Smooth muscle cell (in vitro differentiated cells): Measurements from ENCODE around the gene PLCL2. TPM values are rescaled to one million over a fixed set of nuclear protein-coding genes. Genes with fewer than 3 reads are reported as not detected.

Experiments used
- DNase-seq: peaks from one replicate; lab custom pipeline; 2025; ENCODE audit not compliant: unreplicated experiment; lab: John Stamatoyannopoulos, UW
- H2AFZ ChIP-seq: fragments of 200-600 bp; sonication (generic); 2 replicates; pipeline ENCODE4 v1.6.0; 2016; ENCODE audit warnings: antibody characterized with exemption, low read depth, mild to moderate bottlenecking
- H3F3A ChIP-seq: fragments of 200-600 bp; sonication (generic); 2 replicates; pipeline ENCODE4 v1.6.0; 2017; ENCODE audit warnings: antibody characterized with exemption, low read depth
- H3K27ac ChIP-seq: fragments of 200-600 bp; sonication (generic); 2 replicates; pipeline ENCODE4 v1.5.1; 2016; ENCODE audit warnings: low read depth, mild to moderate bottlenecking
- H3K27me3 ChIP-seq: fragments of 200-600 bp; sonication (generic); 2 replicates; pipeline ENCODE4 v1.6.1; 2016; ENCODE audit warnings: low read depth, mild to moderate bottlenecking
- H3K36me3 ChIP-seq: fragments of 200-600 bp; sonication (generic); 2 replicates; pipeline ENCODE4 v1.5.1; 2016; ENCODE audit warnings: low read depth
- H3K4me1 ChIP-seq: fragments of 200-600 bp; sonication (generic); 2 replicates; pipeline ENCODE4 v1.5.1; 2016; ENCODE audit warnings: low read depth
- H3K4me2 ChIP-seq: fragments of 200-600 bp; sonication (generic); 2 replicates; pipeline ENCODE4 v1.6.0; 2016; ENCODE audit warnings: mild to moderate bottlenecking
- H3K4me3 ChIP-seq: fragments of 200-600 bp; sonication (generic); 2 replicates; pipeline ENCODE4 v1.5.1; 2016; ENCODE audit warnings: mild to moderate bottlenecking
- H3K79me2 ChIP-seq: fragments of 200-600 bp; sonication (generic); 2 replicates; pipeline ENCODE4 v1.6.0; 2016; ENCODE audit warnings: low read depth, mild to moderate bottlenecking
- H3K9ac ChIP-seq: fragments of 200-600 bp; sonication (generic); 2 replicates; pipeline ENCODE4 v1.6.0; 2016; ENCODE audit warnings: low read depth
- H3K9me3 ChIP-seq: fragments of 200-600 bp; sonication (generic); replicated peaks from 2 replicates; pipeline ENCODE4 v1.5.1; 2016; ENCODE audit warnings: low read depth
- H4K20me1 ChIP-seq: fragments of 200-600 bp; sonication (generic); 2 replicates; pipeline ENCODE4 v1.6.0; 2016; ENCODE audit warnings: low read depth
- WGBS: methylation state at CpG from one replicate; pipeline ENCODE4 v1.1.7; 2016; ENCODE audit warnings: low lambda C conversion rate; 5-methylcytosine and 5-hydroxymethylcytosine counted together
- polyA plus RNA-seq: library from polyadenylated mRNA; unstranded; fragments of >200 nt; fragmentation: Nextera tagmentation; extraction: Ambion mirVana; gene quantifications from 2 replicates; pipeline ENCODE4 v1.2.1, GENCODE V29; 2016
- total RNA-seq: library from RNA; depleted of rRNA; stranded (reverse); fragments of >200 nt; gene quantifications from 2 replicates; pipeline ENCODE4 v1.2.3, GENCODE V29; 2014
- TF ChIP-seq, protein P1 (sequence below): fragments of 200-600 bp; sonication (generic); IDR thresholded peaks from 2 replicates; pipeline ENCODE4 v1.5.1; 2017; ENCODE audit warnings: borderline replicate concordance, mild to moderate bottlenecking, antibody characterized with exemption; ENCODE audit not compliant: insufficient read depth, poor library complexity, severe bottlenecking

Gene PLCL2
- total and polyA plus RNA-seq, 2 experiments from 2014 or later: 2.1 to 5.0 TPM

DNA sequence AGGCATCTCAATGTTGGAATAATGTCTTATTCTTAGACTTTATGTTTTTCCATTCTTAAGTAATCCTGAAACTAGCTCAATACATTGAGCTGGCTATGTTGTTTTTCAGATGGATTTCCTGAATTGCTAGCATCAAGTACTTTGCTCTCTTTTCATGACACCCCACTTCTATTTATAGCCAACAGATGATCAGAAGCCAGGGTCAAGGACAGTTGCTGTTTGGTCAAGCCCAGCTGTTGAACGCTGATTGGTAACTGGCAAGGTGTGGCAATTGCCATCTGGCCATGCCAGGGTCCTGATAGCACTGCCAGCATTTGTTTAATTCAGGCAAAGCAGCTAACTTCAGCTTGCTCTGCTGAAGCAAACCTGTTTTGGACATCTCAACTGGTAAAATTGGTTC is 46.2 kb upstream of the PLCL2 start:
- whole genome bisulfite sequencing: 94% methylated on average over 1 of the region's 1 CpG
- DNase-seq: no peak
- Histone ChIP-seq H3K4me1 (peaks cover 8% of the 10 kb centered on the region), H3K4me2 (no peak overlapping the region), H3K9ac (no peak overlapping the region), H2AFZ (no peak overlapping the region), H3K36me3 (no peaks in the 10 kb centered on the region), H3K27me3 (no peaks in the 10 kb centered on the region), H3K27ac (no peak overlapping the region), H4K20me1 (no peaks in the 10 kb centered on the region), H3K79me2 (no peaks in the 10 kb centered on the region), H3K9me3 (no peaks in the 10 kb centered on the region), H3K4me3 (no peak overlapping the region), H3F3A (no peaks in the 10 kb centered on the region)
- TF ChIP-seq, protein P1, sequence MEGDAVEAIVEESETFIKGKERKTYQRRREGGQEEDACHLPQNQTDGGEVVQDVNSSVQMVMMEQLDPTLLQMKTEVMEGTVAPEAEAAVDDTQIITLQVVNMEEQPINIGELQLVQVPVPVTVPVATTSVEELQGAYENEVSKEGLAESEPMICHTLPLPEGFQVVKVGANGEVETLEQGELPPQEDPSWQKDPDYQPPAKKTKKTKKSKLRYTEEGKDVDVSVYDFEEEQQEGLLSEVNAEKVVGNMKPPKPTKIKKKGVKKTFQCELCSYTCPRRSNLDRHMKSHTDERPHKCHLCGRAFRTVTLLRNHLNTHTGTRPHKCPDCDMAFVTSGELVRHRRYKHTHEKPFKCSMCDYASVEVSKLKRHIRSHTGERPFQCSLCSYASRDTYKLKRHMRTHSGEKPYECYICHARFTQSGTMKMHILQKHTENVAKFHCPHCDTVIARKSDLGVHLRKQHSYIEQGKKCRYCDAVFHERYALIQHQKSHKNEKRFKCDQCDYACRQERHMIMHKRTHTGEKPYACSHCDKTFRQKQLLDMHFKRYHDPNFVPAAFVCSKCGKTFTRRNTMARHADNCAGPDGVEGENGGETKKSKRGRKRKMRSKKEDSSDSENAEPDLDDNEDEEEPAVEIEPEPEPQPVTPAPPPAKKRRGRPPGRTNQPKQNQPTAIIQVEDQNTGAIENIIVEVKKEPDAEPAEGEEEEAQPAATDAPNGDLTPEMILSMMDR: no peak

DNA sequence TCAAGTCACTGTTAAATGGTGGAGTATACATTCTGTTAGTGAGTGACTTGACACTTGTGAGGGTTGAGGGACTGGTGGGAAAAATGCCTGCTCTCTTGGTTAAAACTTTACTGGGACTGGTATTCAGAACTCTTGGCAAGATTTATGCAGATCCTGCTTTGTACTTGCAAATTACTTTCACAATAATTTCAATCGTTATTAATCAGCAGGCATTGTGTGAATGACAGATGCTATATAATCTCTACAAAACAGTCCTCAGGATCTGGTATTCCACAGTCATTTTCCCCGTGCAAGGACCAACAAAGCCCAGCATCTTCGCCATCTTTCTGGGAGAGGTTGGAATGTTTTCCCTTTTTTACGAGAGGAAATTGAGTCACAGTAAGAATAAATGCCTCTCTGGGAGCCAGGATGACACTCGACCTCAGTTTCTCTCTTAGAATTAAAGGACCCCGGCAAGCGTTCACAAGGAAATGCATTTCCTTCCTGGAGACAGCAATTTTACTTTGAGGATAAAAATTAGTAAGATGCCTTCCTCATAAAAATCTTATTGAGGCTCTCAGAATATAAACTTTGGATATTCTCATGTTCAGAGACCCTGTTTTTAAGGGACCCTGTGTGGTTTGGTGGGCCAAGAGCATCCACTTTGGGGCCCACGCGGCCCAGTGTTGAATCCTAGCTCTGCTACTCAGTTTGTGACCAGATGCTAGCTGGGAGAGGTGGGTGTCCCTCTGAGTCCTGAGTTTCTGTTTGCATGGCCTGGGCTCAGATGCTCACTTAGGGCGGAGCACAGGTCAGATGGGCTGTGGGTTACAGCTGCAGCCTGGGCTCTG is 45.3 kb upstream of the PLCL2 start:
- no peaks in the 10 kb centered on the region for H3F3A ChIP-seq
- no peaks in the 10 kb centered on the region for H4K20me1 ChIP-seq

DNA sequence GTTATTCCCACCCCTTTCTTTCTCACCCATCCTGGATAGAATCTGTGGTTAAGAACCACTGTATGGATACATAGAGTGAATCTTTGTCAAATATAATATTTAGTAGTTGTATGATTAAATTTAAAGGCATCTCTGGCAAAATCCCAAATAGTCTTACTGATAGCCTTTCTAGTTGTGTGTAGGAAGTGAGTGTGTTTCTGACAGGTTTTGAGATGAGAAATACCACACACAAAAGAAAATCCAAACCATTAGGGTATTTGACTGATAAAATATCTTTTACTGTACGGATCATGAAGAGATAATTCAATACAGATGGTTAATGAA is 44.7 kb upstream of the PLCL2 start:
- TF ChIP-seq, protein P1: no peak
- no peak for DNase-seq
- no peaks in the 10 kb centered on the region for H4K20me1 ChIP-seq
- H3K27me3 ChIP-seq: no peaks in the 10 kb centered on the region
- no peaks in the 10 kb centered on the region for H3K9me3 ChIP-seq
- no peak overlapping the region for H3K27ac ChIP-seq
- 75% methylated on average over 1 of the region's 1 CpG for WGBS
- H3K79me2 ChIP-seq: no peaks in the 10 kb centered on the region
- H3K9ac ChIP-seq: no peak overlapping the region
- H3K4me1 ChIP-seq: peaks cover 8% of the 10 kb centered on the region
- H3K4me2 ChIP-seq: no peak overlapping the region
- no peak overlapping the region for H2AFZ ChIP-seq
- H3F3A ChIP-seq: no peaks in the 10 kb centered on the region
- no peaks in the 10 kb centered on the region for H3K36me3 ChIP-seq
- H3K4me3 ChIP-seq: no peak overlapping the region

More for the DNA sequence above, 45.3 kb upstream of the PLCL2 start:
- no peak overlapping the region for H3K4me2 ChIP-seq
- WGBS: 78% methylated on average over 10 of the region's 10 CpGs
- no peak overlapping the region for H3K27ac ChIP-seq
- H2AFZ ChIP-seq: no peak overlapping the region
- H3K4me3 ChIP-seq: no peak overlapping the region
- TF ChIP-seq, protein P1: no peak
- H3K9ac ChIP-seq: no peak overlapping the region
- H3K79me2 ChIP-seq: no peaks in the 10 kb centered on the region
- no peaks in the 10 kb centered on the region for H3K27me3 ChIP-seq
- H3K9me3 ChIP-seq: no peaks in the 10 kb centered on the region
- no peaks in the 10 kb centered on the region for H3K36me3 ChIP-seq
- peaks cover 8% of the 10 kb centered on the region for H3K4me1 ChIP-seq
- DNase-seq: no peak
